ENCODE data around the gene IGF1.

IGF1 gene

GRCh38 chr12:102426599-102427542 is 53.5 kb downstream of the IGF1 start:
- no peak overlapping the region for H2AFZ ChIP-seq (ENCODE audit: low read depth, low read length)
- no peak overlapping the region for H3K9ac ChIP-seq (ENCODE audit: low read depth, low read length)
- H3K9me3 ChIP-seq (ENCODE audit: insufficient read depth, low read length, severe bottlenecking) = no peaks in the 10 kb centered on the region
- no peaks in the 10 kb centered on the region for H3K4me1 ChIP-seq (ENCODE audit: insufficient read depth, low read length)
- no peaks in the 10 kb centered on the region for H3K36me3 ChIP-seq (ENCODE audit: insufficient read depth, low read length)
- no peak for TF ChIP-seq CTCF (IDR thresholded peaks at IDR 0.05; ENCODE audit: borderline replicate concordance, extremely low read depth, low read length, poor library complexity, severe bottlenecking)
- no peak for TF ChIP-seq EZH2 (IDR thresholded peaks at IDR 0.05; ENCODE audit: borderline replicate concordance, low read depth, low read length, severe bottlenecking)
- no peak overlapping the region for H3K4me3 ChIP-seq (ENCODE audit: low read depth in 1 of 2, low read length in 2 of 2)
- no peak for DNase-seq
- H3K79me2 ChIP-seq (ENCODE audit: insufficient read depth, low read length) = no peaks in the 10 kb centered on the region
- H3K27me3 ChIP-seq (ENCODE audit: insufficient read depth, low read length, poor library complexity) = peaks cover 5% of the 10 kb centered on the region
- H4K20me1 ChIP-seq (ENCODE audit: insufficient read depth, low read length) = no peaks in the 10 kb centered on the region
- ATAC-seq (ENCODE audit: insufficient read depth, low read depth) = no peak
- no peak overlapping the region for H3K4me2 ChIP-seq (ENCODE audit: insufficient read depth, low read length)
- H3K27ac ChIP-seq (ENCODE audit: low read length) = no peak overlapping the region

- H3K27me3 ChIP-seq (ENCODE audit: insufficient read depth, low read length, poor library complexity) = peaks cover under 1% of the 10 kb centered on the region
- H3K9me3 ChIP-seq (ENCODE audit: insufficient read depth, low read length, severe bottlenecking) = no peaks in the 10 kb centered on the region
- no peak overlapping the region for H3K4me2 ChIP-seq (ENCODE audit: insufficient read depth, low read length)
- no peak overlapping the region for H3K4me3 ChIP-seq (ENCODE audit: low read depth in 1 of 2, low read length in 2 of 2)
- ATAC-seq (ENCODE audit: insufficient read depth, low read depth) (no peak), DNase-seq (no peak)
- H3K27ac ChIP-seq (ENCODE audit: low read length) = no peak overlapping the region
- no peaks in the 10 kb centered on the region for H3K79me2 ChIP-seq (ENCODE audit: insufficient read depth, low read length)
- TF ChIP-seq EZH2 (IDR thresholded peaks at IDR 0.05; ENCODE audit: borderline replicate concordance, low read depth, low read length, severe bottlenecking) = no peak
- TF ChIP-seq CTCF (IDR thresholded peaks at IDR 0.05; ENCODE audit: borderline replicate concordance, extremely low read depth, low read length, poor library complexity, severe bottlenecking) = no peak
- no peak overlapping the region for H2AFZ ChIP-seq (ENCODE audit: low read depth, low read length)
- H3K4me1 ChIP-seq (ENCODE audit: insufficient read depth, low read length) = no peaks in the 10 kb centered on the region
- H3K36me3 ChIP-seq (ENCODE audit: insufficient read depth, low read length) = no peaks in the 10 kb centered on the region
- no peak overlapping the region for H3K9ac ChIP-seq (ENCODE audit: low read depth, low read length)
- H4K20me1 ChIP-seq (ENCODE audit: insufficient read depth, low read length) = no peaks in the 10 kb centered on the region
Observed at GRCh38 chr12:102425109-102426039, 55.0 kb downstream of the IGF1 start.

GRCh38 chr12:102423462-102423861 is 56.9 kb downstream of the IGF1 start:
- Histone ChIP-seq H3K79me2 (ENCODE audit: insufficient read depth, low read length) (no peaks in the 10 kb centered on the region), H3K27ac (ENCODE audit: low read length) (no peak overlapping the region), H3K9me3 (ENCODE audit: insufficient read depth, low read length, severe bottlenecking) (no peaks in the 10 kb centered on the region), H4K20me1 (ENCODE audit: insufficient read depth, low read length) (no peaks in the 10 kb centered on the region), H3K4me2 (ENCODE audit: insufficient read depth, low read length) (no peak overlapping the region), H3K9ac (ENCODE audit: low read depth, low read length) (no peak overlapping the region), H2AFZ (ENCODE audit: low read depth, low read length) (no peak overlapping the region), H3K4me1 (ENCODE audit: insufficient read depth, low read length) (no peaks in the 10 kb centered on the region), H3K36me3 (ENCODE audit: insufficient read depth, low read length) (no peaks in the 10 kb centered on the region), H3K27me3 (ENCODE audit: insufficient read depth, low read length, poor library complexity) (no peaks in the 10 kb centered on the region), H3K4me3 (ENCODE audit: low read depth in 1 of 2, low read length in 2 of 2) (no peak overlapping the region)
- DNase-seq = no peak
- no peak for TF ChIP-seq EZH2 (IDR thresholded peaks at IDR 0.05; ENCODE audit: borderline replicate concordance, low read depth, low read length, severe bottlenecking)
- TF ChIP-seq CTCF (IDR thresholded peaks at IDR 0.05; ENCODE audit: borderline replicate concordance, extremely low read depth, low read length, poor library complexity, severe bottlenecking) = no peak
- ATAC-seq (ENCODE audit: insufficient read depth, low read depth) = no peak

Measured in DND-41 (cell line).